GM18861 (cell line): Measurements from ENCODE around the gene SIRT6.
"Not testable (repeated sequence)": the region's sequence is repeated elsewhere in the genome, so short reads cannot be mapped to it uniquely, and the experiment has no call there.

Experiments used
- ATAC-seq: cut with Tn5 transposase; IDR thresholded peaks from one replicate; pipeline ENCODE4 v1.9.1; 2021; ENCODE audit not compliant: unreplicated experiment

SIRT6 gene

DNA sequence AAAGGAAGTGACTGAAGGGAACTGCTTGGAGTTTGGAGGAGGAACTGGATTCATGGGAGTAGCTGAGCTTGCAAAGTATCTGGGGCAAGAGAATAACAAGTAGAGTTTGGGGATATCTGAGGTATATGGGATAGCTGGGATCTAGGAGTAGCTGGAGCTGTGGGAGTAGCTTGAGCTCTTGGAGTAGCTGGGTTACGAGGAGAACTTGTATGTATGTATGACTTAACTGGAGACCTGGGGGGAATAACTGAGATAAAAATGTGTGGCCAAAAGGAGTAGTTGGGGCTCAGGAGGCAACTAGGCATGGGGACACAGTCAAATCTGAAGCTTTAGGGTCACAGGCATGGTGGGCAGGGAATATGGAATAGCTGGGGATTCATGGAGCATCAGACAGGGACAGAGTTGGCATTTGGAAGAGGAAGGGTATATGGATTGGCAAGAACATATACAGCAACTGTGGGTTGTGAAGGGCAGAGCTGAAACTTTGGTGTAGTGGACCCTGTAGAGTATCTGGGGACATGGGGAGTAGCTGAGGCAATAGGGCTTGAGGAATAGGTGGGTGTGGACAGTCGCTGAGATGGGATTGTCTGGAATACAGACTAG, 18.7 kb upstream of the SIRT6 start:
- ATAC-seq: no peak

DNA sequence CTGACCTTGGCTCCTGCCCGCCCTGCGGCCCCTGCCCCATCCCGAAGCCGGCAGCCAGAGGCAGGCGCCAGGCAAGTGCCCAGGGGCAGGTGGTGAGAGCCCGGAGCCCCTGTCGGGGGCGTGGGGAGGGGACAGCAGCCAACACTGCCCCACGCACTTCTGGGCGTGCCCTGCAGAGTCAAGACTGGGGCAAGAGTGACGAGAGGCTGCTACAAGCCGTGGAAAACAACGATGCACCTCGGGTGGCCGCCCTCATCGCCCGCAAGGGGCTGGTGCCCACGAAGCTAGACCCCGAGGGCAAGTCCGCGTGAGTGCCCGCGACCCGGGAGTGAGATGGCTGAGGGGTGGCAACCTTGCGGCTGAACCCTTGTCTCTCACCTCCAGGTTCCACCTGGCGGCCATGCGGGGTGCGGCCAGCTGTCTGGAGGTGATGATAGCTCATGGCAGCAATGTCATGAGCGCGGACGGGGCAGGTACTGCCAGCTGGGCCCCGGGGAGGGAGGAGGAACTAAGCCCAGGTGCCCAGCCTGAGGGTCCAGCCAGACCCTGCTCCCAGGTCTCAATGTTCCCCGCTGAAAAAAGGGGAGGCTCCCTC, 17.4 kb upstream of the SIRT6 start:
- no peak for ATAC-seq

DNA sequence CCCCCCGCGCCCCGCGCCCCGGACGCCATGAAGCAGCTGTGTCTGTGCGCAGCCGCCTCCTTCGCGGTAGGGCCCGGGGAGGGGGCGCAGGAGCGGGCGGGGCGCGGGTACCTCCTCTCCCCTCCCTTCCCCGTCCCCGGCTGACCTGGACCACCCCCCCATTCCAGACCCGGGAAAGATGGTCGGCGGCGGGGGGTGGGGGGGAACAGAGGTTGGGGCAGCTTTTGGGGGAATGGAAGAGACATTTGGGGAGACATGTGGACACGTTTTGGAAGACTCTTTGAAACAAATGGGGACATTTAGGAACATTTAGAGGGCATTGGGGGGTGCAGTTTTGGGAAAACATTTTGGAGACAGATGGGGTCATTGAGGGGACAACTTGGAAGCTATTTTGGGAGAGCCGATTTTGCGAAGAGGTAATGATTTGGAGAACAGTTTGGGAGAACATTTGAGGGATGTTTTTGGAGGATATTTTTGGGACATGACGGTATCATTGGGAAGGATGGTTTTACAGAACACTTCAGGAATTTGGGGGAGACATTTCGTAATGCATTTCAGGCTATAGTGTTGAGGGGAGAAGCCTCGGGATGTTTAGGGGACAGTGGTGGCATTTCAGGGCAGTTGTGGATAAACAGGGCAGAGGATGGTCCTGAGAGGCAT, 16.2 kb upstream of the SIRT6 start:
- no peak for ATAC-seq

DNA sequence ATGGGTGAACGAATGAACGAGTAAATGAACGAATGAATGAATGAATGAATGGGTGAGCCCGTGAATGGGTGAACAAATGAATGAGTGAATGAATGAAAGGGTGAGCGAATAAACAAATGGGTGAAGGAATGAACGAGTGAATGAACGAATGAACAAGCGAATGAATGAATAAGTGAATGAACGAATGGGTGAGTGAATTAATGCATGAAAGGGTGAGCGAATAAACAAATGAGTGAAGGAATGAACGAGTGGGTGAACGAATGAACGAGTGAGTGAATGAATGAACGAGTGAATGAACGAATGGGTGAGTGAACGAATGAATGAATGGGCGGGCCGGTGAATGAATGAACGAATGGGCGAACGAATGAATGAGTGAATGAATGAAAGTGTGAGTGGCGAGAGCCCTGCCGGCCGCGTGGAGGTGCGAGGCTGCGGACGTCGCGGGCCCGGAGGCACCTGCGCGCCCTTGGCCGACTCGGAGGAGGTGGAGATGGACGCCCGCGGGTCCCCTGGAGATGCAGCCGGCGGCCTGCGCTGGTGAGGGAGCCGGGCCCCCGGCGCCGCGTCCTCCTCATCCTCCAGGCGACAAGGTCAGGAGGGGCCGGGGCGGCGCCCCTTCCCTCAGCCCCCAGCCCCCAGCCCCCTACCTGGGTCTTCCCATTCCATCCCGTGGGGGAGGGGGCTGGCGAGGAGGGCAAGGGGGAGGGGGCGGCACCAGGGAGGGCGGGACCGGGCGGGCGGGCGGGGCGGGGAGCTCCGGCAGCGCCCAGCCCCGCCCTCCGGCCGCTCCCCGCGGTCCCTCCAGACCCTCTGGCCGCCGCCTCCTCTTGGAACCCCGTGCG, 15.5 kb upstream of the SIRT6 start:
- ATAC-seq: no peak

DNA sequence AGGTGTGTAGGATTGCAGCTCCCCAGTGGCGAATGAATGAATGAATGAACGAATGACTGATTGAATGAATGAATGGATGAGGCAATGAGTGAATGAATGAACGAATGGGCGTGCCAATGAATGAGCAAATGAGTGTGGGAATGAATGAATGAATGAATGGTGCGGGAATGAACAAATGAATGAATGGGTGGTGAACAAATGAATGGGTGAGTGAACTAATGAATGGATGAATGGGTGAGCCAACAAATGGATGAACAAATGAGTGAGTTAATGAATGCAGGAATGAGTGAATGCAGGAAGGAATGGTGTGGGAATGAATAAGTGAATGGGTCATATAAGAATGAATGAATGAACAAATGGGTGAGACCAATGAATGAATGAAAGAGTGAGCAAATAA, 14.9 kb upstream of the SIRT6 start:
- ATAC-seq: no peak

DNA sequence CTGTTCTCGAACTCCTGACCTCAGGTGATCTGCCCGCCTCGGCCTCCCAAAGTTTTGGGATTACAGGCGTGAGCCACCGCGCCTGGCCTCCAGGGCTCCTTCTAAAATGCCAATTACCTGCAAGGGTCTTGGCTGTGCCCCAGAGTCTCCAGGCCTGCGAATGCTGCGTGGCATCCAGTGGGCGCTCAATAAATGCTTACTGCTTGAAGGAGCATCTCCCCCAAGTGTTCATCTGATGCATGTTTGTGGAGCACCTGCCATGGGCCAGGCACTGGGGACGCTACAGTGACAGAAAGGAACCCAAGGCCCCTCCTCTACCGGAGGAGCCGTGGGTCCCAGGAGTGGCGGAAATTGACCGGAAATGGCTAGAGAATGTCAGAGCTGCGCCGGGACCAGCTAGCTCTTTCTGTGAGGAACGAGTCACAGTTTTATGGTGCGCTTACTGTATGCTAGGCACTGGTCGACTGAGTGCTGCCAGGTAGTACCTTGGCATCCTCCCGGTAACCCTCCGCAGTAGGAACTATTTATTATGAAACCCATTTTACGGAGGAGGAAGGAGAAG, 14.3 kb upstream of the SIRT6 start:
- ATAC-seq: no peak

DNA sequence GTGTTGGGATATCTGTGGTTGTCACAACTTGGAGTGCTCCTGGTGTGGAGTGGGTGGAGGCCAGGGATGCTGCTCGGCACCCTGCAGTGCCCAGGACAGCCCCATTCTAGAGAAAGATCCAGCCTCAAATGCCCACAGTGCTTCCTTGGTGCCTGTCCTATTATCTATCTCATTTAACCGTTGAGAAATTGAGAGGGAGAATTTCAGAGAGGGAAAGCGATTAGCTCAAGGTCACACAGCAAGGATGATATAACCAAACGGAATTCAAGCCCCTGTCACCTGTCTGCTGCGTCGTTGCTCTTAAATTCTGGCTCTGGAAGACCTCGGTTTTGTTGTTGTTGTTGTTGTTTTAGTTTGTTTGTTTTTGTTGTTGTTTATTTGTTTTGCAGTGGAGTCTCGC, 13.6 kb upstream of the SIRT6 start:
- ATAC-seq: no peak

DNA sequence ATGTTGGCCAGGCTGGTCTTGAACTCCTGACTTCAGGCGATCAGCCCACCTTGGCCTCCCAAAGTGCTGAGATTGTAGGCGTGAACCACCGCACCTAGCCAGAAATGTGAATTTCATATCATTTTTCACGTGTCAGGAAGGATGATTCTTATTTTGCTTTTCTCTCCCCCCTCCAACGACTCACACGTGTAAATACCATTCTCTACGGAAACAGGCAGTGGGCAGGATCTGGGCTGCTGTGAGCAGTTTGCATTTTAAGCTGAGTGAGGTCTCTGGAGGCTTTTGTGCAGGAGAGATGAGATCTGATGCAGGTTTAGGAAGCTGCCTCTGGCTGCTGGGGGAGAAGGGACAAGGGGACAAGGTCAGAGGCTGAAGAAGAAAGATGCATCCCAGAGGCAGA, 12.0 kb upstream of the SIRT6 start:
- ATAC-seq: no peak

DNA sequence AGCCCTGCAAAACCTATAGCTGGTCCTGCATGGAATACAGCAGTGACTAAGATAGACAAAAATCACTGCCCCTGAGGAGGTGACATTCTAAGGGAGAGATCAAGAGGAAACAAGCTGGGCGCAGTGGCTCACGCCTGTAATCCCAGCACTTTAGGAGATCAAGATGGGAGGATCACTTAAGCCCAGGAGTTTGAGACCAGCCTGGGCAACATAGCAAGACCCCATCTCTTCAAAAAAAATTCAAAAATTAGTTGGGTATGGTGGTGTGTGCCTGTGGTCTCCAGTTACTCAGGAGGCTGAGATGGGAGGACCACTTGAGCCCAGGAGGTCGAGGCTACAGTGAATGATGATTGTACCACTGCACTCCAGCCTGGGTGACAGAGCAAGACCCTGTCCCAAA, 10.2 kb upstream of the SIRT6 start:
- not testable (repeated sequence) for ATAC-seq

DNA sequence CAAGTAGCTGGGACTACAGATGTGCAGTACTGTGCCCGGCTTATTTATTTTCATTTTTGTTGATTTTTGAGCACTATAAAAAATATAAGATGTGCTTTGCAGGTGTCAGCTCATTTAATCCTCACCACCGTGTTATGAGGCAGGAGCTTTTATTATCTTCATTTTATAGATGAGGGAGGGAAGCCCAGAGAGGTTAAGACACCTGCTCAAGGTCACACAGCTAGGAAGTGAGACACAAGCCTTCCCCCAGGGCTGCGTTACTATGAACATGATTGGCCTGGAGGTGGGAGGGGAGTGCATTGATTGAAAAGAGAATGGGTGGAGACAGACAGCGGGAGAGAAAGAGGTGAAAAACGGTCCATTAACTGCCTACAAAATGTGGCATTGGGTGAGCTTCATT, 7.3 kb upstream of the SIRT6 start:
- ATAC-seq: no peak

DNA sequence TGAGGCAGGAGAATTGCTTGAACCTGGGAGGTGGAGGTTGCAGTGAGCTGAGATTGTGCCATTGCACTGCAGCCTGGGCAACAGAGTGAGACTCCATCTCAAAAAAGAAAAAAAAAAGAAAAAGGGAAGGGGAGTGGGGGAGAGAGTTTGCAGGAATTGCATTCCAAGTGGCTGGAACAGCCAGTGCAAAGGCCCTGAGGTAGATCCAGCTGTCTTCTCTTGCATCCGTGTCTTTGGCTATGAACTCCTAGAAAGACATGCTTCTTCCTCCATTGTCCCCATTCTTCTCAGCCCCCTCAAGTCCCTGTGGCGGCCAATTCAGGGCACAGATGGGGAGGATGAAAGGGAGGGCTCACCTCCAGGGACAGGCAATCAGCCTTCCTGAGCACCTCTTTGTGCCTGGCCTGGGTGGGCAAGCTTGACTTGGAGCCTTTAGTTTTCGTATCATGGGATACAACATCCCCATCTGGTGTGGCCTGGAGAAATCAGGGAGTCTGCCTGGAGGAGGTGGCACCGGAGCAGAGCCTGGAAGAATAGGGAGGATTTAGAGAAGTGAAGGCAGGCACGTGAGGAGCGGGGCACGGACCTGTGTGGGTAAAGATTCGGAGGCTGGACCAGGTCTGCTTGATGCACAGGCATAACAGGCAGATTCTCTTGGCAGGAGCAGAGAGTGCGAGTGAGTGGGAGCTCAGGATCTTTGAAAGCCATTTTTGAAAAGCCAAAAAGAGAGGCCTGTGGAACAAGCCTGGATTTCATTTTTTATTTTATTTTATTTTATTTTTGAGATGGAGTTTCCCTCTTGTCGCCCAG, 5.2 kb upstream of the SIRT6 start:
- ATAC-seq: no peak

DNA sequence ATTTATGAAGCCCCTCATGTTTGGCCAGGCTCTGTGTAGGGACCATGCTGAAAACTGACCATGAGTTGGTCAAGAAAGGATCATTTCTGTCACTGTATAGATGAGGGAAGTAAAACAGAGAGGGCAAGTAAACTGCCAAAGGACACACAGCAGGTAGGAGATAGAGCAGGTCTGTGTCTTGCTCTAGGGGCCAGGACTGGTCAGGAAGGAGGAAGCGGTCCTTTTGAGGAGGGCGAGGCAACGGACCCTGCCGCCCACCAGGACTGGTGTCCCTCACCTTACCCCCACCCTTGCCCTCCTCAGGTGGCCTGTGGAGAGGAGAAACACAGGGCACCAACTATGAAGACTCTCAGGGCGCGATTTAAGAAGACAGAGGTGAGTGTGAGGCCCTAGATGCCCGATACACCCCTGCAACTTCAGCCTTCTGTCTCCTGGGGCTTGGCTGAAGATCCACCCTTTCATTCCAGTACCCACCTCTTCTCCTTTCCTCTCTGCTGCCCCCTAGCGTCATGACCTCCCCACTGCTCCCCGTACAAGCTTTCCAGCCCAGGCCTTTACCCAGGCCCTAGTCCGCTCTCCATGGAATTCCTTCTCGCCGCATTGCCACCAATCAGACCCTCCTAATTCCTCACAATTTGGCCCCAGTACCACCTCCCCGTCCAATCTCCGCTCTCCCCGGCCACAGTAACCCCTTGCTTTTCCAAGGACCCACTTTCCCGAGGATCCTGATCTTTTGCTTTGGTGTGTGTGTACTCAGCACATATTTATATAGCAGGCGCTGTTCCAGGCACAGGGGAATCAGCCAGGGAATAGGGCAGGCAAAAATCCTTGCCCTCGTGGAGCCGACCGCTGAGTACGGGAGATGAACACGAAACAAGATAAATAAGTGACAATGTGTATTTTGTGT, 4.0 kb upstream of the SIRT6 start:
- no peak for ATAC-seq

DNA sequence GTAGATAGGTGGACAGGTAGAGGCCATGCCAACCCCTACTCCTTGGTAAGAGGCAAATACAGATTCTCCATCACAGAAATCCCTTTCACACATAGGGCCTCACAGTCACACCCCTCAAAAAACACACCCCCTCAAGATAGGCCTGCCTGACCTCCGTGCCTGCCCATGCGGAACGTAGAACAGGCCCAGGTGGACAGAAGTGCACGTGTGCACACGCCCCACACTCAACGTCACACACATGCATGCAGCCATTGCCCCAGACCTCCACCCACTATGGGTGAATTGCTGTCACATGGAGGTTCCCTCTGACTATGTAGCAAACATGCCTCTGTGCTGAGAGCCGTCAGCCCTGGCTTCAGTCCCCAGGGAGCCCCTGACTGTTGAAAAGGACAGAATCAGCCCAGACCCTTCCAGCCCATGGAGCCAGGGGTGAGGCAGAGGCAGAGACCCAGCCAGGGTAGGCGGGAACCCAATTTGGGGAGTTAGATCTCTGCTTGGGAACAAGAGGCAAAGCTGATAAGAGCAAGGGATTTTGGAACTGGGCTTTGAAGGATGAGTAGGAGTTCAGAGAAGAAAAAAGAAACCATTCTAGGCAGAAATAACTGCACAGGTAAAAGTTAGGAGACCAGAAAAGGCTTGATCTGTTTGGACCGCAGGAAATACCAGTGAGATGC, 3.2 kb upstream of the SIRT6 start:
- ATAC-seq: no peak

DNA sequence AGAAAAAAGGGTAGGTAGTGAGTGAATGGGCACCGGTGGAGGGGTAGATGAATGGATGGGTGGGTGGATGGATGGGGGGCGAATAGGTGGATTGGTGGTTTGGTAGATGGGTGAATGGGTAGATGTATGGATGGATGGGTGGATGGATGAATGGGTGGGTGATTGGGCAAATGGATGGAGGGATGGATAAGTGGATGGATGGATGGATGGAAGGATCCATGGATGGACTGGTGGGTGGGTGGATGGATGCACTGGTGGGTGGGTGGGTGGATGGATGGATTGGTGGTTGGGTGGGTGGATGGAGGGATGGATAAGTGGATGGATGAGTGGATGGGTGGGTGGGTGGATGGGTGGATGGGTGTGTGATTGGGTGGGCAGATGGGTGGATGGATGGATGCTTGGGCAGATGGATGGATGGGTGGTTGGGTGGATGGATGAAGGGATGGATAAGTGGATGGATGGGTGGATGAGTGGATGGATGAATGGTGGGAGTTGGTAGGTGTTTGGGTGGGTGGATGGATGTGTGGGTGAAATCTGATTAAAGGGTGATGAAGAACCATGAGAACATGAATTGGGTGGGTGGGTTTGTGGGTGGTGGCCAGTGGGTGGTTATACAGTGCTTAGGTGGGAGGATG, 2.5 kb upstream of the SIRT6 start:
- ATAC-seq: no peak

DNA sequence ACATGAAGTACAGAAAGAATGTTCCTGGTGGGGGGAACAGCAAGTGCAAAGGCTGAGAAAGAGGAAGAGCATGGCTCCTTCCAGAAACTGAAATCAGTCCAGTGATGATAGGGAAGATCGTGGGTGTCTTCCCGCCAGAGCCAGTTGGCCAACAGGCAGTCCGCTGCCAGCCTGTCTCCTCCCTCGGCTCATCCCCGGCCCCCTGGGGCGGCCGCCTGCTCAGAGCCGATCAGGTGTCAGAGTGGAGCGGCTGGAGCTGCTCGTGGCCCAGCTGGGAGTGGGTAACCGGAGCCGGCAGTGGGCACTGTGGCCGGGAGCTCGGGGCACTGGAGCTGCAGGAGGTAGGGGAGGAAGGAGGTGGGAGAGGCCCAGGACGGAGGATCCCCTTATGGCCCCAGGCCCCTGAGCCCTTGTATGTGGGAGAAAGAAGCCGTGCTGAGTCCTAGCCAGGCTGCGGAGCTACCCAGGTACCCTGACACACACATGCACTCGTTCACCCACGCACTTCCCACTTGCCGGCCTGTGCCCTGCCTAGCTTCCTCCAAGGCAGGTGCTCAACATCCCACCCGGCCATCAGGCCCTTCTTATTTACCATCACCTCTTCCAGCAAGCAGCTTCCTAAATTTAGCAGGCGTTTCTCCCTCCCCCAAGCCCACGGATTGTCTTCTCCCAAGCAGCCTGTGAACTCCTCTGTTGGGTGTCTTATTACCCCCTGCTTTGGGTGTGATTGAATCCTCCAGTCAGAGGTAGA, 1.8 kb upstream of the SIRT6 start:
- ATAC-seq: no peak

DNA sequence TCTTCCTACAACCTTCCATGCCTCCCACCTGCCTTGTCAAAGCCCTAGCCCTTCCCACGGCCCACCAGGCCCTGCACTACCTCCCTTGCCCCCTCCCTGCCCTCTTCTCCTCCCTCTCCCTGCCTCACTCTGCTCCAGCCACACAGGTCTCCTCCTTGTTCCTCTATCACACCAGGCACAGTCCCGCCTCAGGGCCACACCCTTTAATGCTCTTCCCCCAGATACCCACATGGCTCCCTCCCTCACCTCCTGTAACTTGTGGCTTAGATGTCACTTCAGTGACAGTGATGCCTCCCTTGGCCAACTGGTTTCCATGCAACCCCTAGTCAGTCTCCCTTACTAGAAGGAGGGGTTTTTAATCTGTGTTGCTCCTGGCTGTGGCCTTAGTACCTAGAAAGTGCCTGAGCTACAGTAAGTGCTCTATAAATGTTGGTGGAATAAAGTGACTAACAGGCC, 1.3 kb downstream of the SIRT6 start:
- no peak for ATAC-seq

DNA sequence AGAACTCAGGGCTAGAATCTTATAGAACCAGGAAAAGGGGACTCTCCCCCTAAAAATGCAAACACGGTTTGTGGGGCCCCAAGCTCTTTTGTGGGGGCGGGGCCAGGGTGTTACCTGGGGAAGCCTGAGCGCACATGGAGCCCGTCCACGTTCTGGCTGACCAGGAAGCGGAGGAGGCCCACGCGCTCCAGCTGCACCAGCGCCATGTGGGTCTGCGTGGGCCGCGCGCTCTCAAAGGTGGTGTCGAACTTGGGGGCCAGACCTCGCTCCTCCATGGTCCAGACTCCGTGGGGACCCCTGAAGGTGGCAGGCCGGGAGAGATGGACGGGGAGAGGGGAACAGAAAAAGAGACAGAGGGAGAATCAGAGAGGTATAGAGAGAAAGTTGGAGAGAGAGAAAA, 3.4 kb downstream of the SIRT6 start:
- ATAC-seq: no peak

DNA sequence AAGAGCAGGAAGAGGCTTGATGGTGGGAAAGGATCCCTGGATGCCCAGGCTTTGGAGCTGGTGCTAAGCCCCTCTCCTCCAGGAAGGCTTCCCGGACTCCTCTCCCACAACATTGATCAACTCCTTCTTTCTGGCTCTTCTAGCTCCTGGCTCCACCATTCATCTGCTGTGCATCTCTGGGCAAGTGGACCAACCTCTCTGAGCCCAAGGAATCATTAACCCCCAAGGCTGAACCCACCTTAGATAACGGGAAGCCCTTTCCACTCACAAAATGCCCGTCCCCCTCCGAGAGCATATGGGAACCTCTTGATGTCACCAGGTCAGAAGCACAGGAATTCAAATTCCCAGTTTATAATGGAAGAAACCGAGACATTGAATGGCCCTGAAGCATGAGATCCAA, 5.2 kb downstream of the SIRT6 start:
- no peak for ATAC-seq
